Posterior vena cava (tissue), 2 donors: ENCODE results near the gene DGUOK. TPM values are rescaled to one million over a fixed set of nuclear protein-coding genes. Genes with fewer than 3 reads are reported as not detected.
"Not testable (repeated sequence)": the region's sequence is repeated elsewhere in the genome, so short reads cannot be mapped to it uniquely, and the experiment has no call there.

Source experiments
- DNase-seq: peaks from one replicate; pipeline ENCODE4 v3.0.0-alpha.2; 2020; ENCODE audit warnings: low spot score
- intact Hi-C, 2 donors: fragments of 100-400 bp; cut with DNase I; formaldehyde crosslinking; loops; one replicate each; pipeline versions ENCODE4 v1.14.1 to v1.14.2; 2022 to 2023
- long read RNA-seq, 2 donors: library from polyadenylated mRNA; unstranded; transcript quantifications; one replicate each; pipeline ENCODE4 v2.0.0, GENCODE V29; 2020 to 2021
- total RNA-seq, 2 donors: library from RNA; stranded (reverse); fragmentation: NEBNext Ultra II Directional; extraction: Animal tissue kit (Norgen Biotek cat#: 25700); gene quantifications; one replicate each; pipeline ENCODE4 v1.2.1, GENCODE V29; 2021
- donor health status: DM: yes; HTN: yes; CAD: no.
- donor health status: DM: yes; HTN: yes; CAD: no.

DGUOK gene
- 10 to 100 TPM; 36.1 to 41.9 TPM for total RNA-seq
- long read RNA-seq, donor 1, partial matches to known transcripts = 0 of 16 reads
- long read RNA-seq, donor 1, other reads (novel, unspliced or antisense) = 3 of 16 reads
- long read RNA-seq, donor 2, transcript DGUOK-201 (7 exons, 1,144 nt) = minor isoform, 15 of 59 reads
- long read RNA-seq, donor 2, transcript DGUOK-208 (6 exons, 1,029 nt) = major isoform, 20 of 59 reads
- long read RNA-seq, donor 2, transcript DGUOK-203 (4 exons, 703 nt) = minor isoform, 8 of 59 reads
- long read RNA-seq, donor 2, partial matches to known transcripts = 0 of 59 reads
- long read RNA-seq, donor 2, other reads (novel, unspliced or antisense) = 15 of 59 reads

DNA sequence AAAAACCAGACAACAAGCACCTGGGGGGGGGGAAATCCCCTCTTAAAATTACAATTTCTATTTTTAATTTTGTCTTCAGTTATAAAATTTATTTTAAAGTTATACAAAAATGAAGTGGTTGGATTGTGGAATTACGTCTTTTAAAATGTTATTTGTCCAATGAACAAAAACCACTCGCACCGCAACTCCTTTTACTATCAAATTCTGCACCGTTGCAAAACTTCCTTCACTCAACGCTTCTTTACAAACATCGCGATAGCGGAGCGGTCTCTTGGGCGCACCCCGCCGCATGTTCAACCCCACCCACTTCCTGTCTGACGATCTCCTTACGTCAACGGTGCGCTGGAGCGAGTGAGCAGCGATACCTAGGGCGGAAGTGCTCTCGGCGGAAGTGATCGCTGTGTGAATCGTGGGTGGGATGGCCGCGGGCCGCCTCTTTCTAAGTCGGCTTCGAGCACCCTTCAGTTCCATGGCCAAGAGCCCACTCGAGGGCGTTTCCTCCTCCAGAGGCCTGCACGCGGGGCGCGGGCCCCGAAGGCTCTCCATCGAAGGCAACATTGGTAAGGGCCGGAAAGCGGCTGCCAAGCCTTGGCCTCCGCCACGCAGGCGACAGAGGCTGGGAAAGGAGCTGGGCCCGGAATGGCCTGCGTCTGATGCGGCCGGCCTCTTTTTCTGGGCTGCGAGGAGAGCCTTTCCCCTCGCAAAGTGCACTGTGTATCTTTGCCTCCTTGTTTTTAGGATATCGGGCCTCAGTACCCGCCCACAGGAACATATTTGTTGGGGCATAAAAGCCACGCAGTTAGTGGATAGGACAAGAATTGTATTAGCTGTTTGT is at the start of gene DGUOK:
Gene DGUOK, plus strand, starts transcription at position 388 of the 835 bp plus-strand sequence. Its CDS starts 31 bp downstream, at position 419.
- intact Hi-C loops = no loop called here
- peak; percentile 99 for DNase-seq

DNA sequence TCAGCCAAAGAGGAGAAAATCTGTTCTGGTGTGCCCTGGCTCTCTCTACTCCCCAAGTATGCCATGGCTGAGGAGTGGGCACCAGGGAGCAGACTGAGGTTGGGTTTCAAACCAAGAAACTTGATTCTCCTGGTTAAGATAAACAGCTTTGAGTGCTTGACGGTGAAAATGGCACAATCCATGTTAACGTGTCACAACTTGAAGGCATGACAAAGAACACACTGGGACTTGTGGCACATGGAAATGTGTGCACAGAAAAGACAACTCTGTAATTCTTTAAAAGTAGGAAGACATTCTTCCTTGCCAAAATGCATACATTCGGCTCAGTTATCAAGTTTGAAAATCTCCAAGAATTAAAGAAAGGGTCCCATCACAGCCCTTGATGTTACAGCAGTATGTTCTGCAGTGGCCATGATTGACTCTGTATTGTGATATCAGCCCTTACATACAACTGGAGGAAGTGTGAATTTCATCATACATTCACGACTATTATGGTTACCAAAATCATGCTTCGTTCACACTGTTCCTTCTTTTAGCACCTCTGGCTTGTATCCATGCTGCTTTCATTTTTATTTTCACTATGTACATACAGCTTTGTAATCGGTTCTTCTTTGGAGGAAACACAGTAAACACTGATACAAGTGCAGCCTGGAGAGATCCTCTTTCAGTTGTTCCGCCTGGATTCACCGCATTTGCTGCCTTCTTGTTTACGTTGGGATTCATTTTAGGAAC is 49.4 kb upstream of the DGUOK start:
- no peak for DNase-seq
- intact Hi-C loops = no loop called here

DNA sequence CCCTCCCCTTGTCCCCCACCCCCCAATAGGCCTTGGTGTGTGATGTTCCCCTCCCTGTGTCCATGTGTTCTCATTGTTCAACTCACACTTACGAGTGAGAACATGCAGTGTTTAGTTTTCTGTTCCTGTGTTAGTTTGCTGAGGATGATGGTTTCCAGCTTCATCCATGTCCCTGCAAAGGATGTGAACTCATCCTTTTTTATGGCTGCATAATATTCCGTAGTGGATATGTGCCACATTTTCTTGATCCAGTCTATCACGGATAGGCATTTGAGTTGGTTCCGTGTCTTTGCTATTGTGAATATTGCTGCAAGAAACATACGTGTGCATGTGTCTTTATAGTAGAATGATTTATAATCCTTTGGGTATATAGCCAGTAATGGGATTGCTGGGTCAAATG is 48.7 kb upstream of the DGUOK start:
- intact Hi-C loops, DNase-seq: not testable (repeated sequence)

GRCh38 chr2:73885406-73885805 is 41.3 kb upstream of the DGUOK start:
- DNase-seq = no peak
- intact Hi-C loops = no loop called here

DNA sequence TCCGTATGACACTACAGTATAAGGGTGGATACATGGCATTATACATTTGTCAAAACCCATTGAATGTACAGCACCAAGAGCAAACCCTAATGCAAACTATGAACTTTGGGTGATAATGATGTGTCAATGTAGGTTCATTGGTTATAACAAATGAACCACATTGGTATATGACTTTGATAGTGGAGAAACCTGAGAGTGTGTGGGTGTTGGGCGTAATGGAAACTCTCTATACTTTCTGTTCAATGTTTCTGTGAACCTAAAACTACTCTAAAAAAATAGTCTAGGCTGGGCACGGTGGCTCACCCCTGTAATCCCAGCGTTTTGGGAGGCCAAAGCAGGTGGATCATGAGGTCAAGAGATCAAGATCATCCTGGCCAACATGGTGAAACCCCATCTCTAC is 40.3 kb upstream of the DGUOK start:
- intact Hi-C loops = no loop called here

DNA sequence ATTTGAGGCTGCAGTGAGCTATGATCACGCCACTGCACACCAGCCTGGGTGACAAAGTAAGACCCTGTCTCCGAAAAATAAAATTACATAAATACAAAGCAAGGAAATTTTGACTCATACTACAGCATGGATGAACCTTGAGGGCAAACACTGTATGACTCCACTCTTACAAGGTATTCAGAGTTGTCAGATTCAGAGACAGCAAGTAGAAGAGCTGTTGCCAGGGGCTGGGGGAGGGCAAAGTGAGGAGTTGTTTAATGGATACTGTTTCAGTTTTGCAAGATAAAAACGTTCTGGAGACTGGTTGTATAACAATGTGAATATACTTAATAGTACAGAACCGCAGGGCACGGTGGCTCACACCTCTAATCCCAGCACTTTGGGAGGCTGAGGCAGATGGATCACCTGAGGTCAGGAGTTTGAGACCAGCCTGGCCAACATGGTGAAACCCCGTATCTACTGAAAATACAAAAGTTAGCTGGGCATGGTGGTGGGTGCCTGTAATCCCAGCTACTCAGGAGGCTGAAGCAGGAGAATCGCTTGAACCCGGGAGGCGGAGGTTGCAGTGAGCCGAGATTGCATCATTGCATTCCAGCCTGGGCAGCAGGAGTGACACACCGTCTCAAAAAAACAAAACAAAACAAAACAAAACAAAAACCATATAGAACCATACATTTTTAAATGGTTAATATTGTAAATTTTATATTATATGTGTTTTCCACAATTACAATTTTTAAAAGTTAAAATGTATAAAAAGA is 38.9 kb upstream of the DGUOK start:
- intact Hi-C loops, DNase-seq: not testable (repeated sequence)

More for the DNA sequence above, 40.3 kb upstream of the DGUOK start:
- DNase-seq = no peak

- intact Hi-C loops = no loop called here
- no peak for DNase-seq
Measured at GRCh38 chr2:73888388-73888787, 38.3 kb upstream of the DGUOK start.

DNA sequence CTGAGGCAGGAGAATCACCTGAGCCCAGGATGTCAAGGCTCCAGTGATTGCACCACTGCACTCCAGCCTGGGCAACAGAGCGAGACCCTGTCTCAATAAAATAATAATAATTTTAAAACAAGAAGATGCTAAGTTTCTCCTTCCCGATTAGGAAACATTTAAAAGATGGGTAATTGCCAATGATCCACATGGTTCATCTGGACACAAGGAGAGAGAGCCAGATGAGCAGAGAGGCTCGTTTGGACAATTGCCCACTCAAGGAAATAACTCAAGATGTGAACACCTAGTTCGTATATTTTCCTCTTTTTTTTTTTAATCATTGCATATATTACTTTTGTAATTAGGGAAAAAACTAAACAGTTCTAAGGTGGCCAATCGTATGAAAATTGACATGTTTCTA is 37.5 kb upstream of the DGUOK start:
- DNase-seq = no peak

GRCh38 chr2:73890301-73891092 is 36.2 kb upstream of the DGUOK start:
- intact Hi-C loops = loop anchor here in 1 of 2 donors (5.0 kb wide), 1 partner anchor 58 kb away; no protein-coding TSS in a partner anchor
- DNase-seq = no peak

More for the DNA sequence above, 37.5 kb upstream of the DGUOK start:
- intact Hi-C loops = no loop called here

GRCh38 chr2:73891276-73891901 is 35.3 kb upstream of the DGUOK start:
- intact Hi-C loops = loop anchor here in 1 of 2 donors (5.0 kb wide), 1 partner anchor 59 kb away; no protein-coding TSS in a partner anchor
- no peak for DNase-seq

DNA sequence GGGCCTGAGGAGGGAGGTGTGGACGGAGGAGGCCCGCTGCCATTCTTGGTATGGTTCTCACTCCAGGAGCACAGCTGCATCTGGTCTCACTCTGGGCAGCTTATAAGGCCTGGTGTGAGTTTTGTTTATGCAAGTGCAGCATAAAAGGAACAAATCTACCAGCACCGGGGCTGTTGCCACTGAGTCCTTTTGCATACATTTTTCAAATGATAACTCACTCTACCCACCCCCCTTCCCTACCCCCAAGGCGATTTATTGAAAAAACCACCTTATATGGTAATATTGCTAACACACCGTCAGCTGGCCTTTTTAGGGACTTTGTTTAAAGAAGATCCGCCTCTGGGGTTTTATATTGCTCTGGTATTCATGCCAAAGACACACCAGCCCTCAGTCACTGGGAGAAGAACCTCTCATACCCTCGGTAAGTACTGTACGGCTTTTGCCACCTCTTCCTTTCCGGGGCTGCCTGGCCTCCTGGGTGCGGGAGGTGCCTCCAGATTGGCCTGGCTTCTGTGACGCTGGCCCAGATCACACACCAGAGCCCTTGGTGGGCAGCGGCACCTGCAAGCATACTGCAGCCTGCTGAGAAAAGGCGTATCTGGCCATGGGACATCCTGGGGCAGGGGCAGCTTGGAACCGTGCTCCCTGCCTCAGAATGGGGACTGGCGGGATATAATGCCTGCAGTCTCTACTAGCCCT is 33.9 kb upstream of the DGUOK start, which contains the start of gene ACTG2:
Gene ACTG2, plus strand, starts transcription at position 378 of the 699 bp plus-strand sequence. CDS start 8,304 bp downstream, outside the sequence.
- DNase-seq = peak; percentile 83
- intact Hi-C loops = loop anchor here in 1 of 2 donors (5.0 kb wide), 1 partner anchor 60 kb away; no protein-coding TSS in a partner anchor

GRCh38 chr2:73893764-73894474 is 32.8 kb upstream of the DGUOK start:
- intact Hi-C loops = loop anchor here in 1 of 2 donors (5.0 kb wide), 1 partner anchor 62 kb away; no protein-coding TSS in a partner anchor
- no peak for DNase-seq

DNA sequence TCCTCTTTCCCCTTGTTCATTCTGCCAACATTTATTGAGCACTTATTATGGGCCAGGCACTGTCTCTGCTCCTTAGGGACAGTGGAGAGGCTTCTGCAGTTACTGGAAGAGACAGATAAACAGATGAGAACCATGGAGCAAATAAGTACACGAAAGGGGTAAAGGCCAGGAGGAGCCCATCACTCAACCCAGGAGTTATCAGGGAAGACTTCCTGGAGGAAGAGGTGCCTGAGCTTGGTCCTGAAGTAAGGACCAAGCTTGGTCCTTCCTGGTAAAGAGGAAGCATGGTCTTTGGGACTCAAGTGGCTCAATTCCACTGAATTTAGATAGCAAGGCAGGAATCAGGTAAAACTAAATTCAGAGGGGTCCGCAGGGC is 32.2 kb upstream of the DGUOK start:
- no peak for DNase-seq
- intact Hi-C loops = loop anchor here in 1 of 2 donors (5.0 kb wide), 1 partner anchor 62 kb away; no protein-coding TSS in a partner anchor

DNA sequence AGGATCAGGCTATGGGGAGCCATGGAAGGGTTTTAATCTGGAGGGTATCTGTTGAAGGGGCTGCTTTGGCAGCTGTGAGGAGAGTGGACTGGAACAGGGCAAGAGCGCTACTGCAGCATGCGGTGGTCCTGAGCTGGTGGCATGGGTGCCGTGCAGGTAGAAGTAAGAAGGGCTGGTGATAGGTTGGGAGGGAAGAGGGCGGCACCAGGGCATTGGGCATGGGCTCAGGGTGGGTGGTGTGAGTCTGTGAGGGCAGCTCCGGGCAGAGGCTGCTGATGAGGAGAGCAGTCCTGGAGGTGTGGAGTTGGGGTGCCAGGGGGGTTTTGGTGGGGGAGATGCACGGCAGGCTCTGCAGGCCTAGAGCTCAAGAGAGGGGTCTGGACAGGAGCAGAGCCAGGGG is 31.8 kb upstream of the DGUOK start:
- no peak for DNase-seq

GRCh38 chr2:73895473-73895872 is 31.2 kb upstream of the DGUOK start:
- no peak for DNase-seq
- intact Hi-C loops = no loop called here

More for the DNA sequence above, 31.8 kb upstream of the DGUOK start:
- intact Hi-C loops = loop anchor here in 1 of 2 donors (5.0 kb wide), 1 partner anchor 63 kb away; no protein-coding TSS in a partner anchor
